ENCODE measurements around the gene TBCK. TPM values are rescaled to one million over a fixed set of nuclear protein-coding genes. Genes with fewer than 3 reads are reported as not detected.

TBCK gene
- total and polyA plus RNA-seq, 2 of the 8 experiments (the other 6 are each of a cell fraction or from before 2014, with no cell fraction given), result 10.2 to 18.7 TPM

GRCh38 chr4:106192131-106192530 lies 123.9 kb downstream of the TBCK start:
- H3K9me3 ChIP-seq (ENCODE audit: insufficient read depth in 2 of 2, low read depth in 1 of 2, low read length in 1 of 2), result no peaks in the 10 kb centered on the region
- no peak overlapping the region for H3K23ac ChIP-seq (ENCODE audit: insufficient read length)
- no peak overlapping the region for H4K8ac ChIP-seq (ENCODE audit: extremely low read depth, insufficient read depth, low read length)
- H4K20me1 ChIP-seq (replicated peaks in 1 of 2; ENCODE audit: control insufficient read depth in 1 of 2, insufficient read depth in 2 of 2, low read length in 2 of 2), result no peaks in the 10 kb centered on the region
- H3K27ac ChIP-seq (ENCODE audit: low read depth, low read length), result no peak overlapping the region
- H2BK120ac ChIP-seq (replicated peaks; ENCODE audit: low read depth, low read length), result no peak overlapping the region
- H3K56ac ChIP-seq (replicated peaks; ENCODE audit: insufficient read length, low read depth, low read length), result no peak overlapping the region
- 0 out of 7 replicates have a peak, but pooled peaks cover 0 to 3% (median 0%) of the 10 kb centered on the region in 4 experiments for H3K4me1 ChIP-seq (replicated peaks in 1 of 4; ENCODE audit: control insufficient read depth in 3 of 4, insufficient read depth in 4 of 4, low read length in 3 of 4)
- H3K4ac ChIP-seq (replicated peaks; ENCODE audit: insufficient read length, low read depth, low read length), result no peak overlapping the region
- no peak overlapping the region for H2AK5ac ChIP-seq (ENCODE audit: low read depth, low read length)
- no peak overlapping the region for H2BK20ac ChIP-seq (ENCODE audit: low read length)
- H4K5ac ChIP-seq (ENCODE audit: insufficient read length, low read depth, low read length), result no peak overlapping the region
- H3K14ac ChIP-seq (ENCODE audit: insufficient read length), result no peak overlapping the region
- DNase-seq (ENCODE audit: low read depth in 1 of 2, low spot score in 2 of 2) (no peak), FAIRE-seq (no peak)
- H3K23me2 ChIP-seq (ENCODE audit: low read depth, low read length), result no peaks in the 10 kb centered on the region
- no peak overlapping the region for H3K4me2 ChIP-seq (ENCODE audit: insufficient read depth in 1 of 2, low read depth in 2 of 2, low read length in 2 of 2)
- no peaks in the 10 kb centered on the region for H3K79me2 ChIP-seq (ENCODE audit: control insufficient read depth in 1 of 2, insufficient read depth in 2 of 2, low read length in 2 of 2)
- ChIA-PET CTCF (ENCODE audit: partially characterized antibody) (interaction anchor here (1.4 kb wide), 1 partner anchor 136 kb away, joined by 3 read pairs; no protein-coding TSS in a partner anchor), POLR2A (ENCODE audit: partially characterized antibody) (no interaction called here)
- no peak overlapping the region for H3K4me3 ChIP-seq (ENCODE audit: extremely low read depth in 1 of 4, insufficient read depth in 2 of 4, low read depth in 3 of 4, low read length in 4 of 4)
- H3K79me1 ChIP-seq (ENCODE audit: low read depth, low read length), result no peaks in the 10 kb centered on the region
- 95% methylated on average over 1 of the region's 1 CpG; no CpG with 5 or more reads in 1 of the 2 experiments for WGBS, 2 experiments (ENCODE audit: extremely low coverage in 1 of 2, insufficient coverage in 1 of 2, insufficient read length in 1 of 2, insufficient replicate concordance in 2 of 2, low coverage in 1 of 2, low lambda C conversion rate in 2 of 2, missing lambda C conversion rate in 1 of 2)
- H2AFZ ChIP-seq (ENCODE audit: low read length), result no peak overlapping the region
- no peak overlapping the region for H4K91ac ChIP-seq (replicated peaks; ENCODE audit: insufficient read length, low read length)
- H3K9ac ChIP-seq (replicated peaks in 1 of 4; ENCODE audit: extremely low read depth in 1 of 4, low read depth in 3 of 4, low read length in 3 of 4), result no peak overlapping the region
- H2BK5ac ChIP-seq (ENCODE audit: low read depth, low read length), result no peak overlapping the region
- H2BK12ac ChIP-seq (ENCODE audit: low read depth, low read length), result no peak overlapping the region
- no peak overlapping the region for H2BK15ac ChIP-seq (ENCODE audit: low read length)
- peaks cover 0 to 3% (median 0%) of the 10 kb centered on the region in 4 experiments; a peak in 1 of 8 replicates for H3K36me3 ChIP-seq (ENCODE audit: control insufficient read depth in 2 of 4, insufficient read depth in 4 of 4, low read length in 3 of 4)
- no peak overlapping the region for H3K18ac ChIP-seq (ENCODE audit: extremely low read depth, low read length)
- no peaks in the 10 kb centered on the region for H3K27me3 ChIP-seq (replicated peaks in 1 of 4; ENCODE audit: control insufficient read depth in 3 of 4, extremely low read depth in 1 of 4, insufficient read depth in 3 of 4, low read length in 3 of 4)
- TF ChIP-seq USF2 (IDR thresholded peaks at IDR 0.05; ENCODE audit: low read length) (no peak), RNF2 (IDR thresholded peaks at IDR 0.05; ENCODE audit: borderline replicate concordance, low read depth, low read length, missing control alignments, poor library complexity, severe bottlenecking) (no peak), SIX5 (IDR thresholded peaks at IDR 0.05; ENCODE audit: low read depth, low read length) (no peak), NANOG (IDR thresholded peaks at IDR 0.05; ENCODE audit: insufficient read depth, low read depth, low read length, poor library complexity, severe bottlenecking) (no peak), E2F6 (IDR thresholded peaks at IDR 0.05) (no peak), SAP30 (IDR thresholded peaks at IDR 0.05; ENCODE audit: insufficient read depth, insufficient replicate concordance, low read length) (no peak), EP300 (IDR thresholded peaks at IDR 0.05; ENCODE audit: borderline replicate concordance in 1 of 2, low read depth in 2 of 2, low read length in 2 of 2) (no peak), CTCF (IDR thresholded peaks at IDR 0.05; ENCODE audit: control extremely low read depth in 1 of 3, insufficient read depth in 1 of 3, low read depth in 1 of 3, low read length in 3 of 3) (no peak)
